ENCODE results near the gene NDUFA12. TPM values are rescaled to one million over a fixed set of nuclear protein-coding genes. Genes with fewer than 3 reads are reported as not detected.

NDUFA12 gene
- total and polyA plus RNA-seq, 9 of the 15 experiments (the other 6 are each of a cell fraction or from before 2014, with no cell fraction given) = 115 to 986 (median 283) TPM

GRCh38 chr12:94948232-94948810, 55.2 kb downstream of the NDUFA12 start:
- Histone ChIP-seq H3K27ac (ENCODE audit: extremely low read depth, low read depth, low read length) (no peak overlapping the region), H3K9ac (ENCODE audit: insufficient read depth in 1 of 2, low read depth in 2 of 2, low read length in 2 of 2) (no peak overlapping the region), H3K79me2 (ENCODE audit: control insufficient read depth, insufficient read depth, low read length) (no peaks in the 10 kb centered on the region), H4K20me1 (replicated peaks; ENCODE audit: control insufficient read depth, insufficient read depth, low read length) (no peaks in the 10 kb centered on the region), H3K9me3 (replicated peaks; ENCODE audit: control insufficient read depth, insufficient read depth, low read depth, low read length) (no peaks in the 10 kb centered on the region), H3K4me2 (ENCODE audit: insufficient read depth, low read length) (no peak overlapping the region), H3K27me3 (ENCODE audit: control insufficient read depth in 2 of 2, insufficient read depth in 2 of 2, low read length in 2 of 2) (peaks cover 5 to 7% of the 10 kb centered on the region in 2 experiments; a peak in 2 of 5 replicates), H3K4me1 (replicated peaks in 1 of 2; ENCODE audit: control insufficient read depth in 2 of 2, insufficient read depth in 2 of 2, low read length in 2 of 2) (peaks cover 0 to 2% of the 10 kb centered on the region in 2 experiments; a peak in 3 of 5 replicates), H2AFZ (ENCODE audit: low read depth, low read length) (peak overlapping the region; percentile 34; the same call in 1 of the 2 replicates), H3K9me1 (ENCODE audit: control insufficient read depth, insufficient read depth, low read length) (peaks cover 3% of the 10 kb centered on the region), H3K4me3 (no peak overlapping the region), H3K36me3 (ENCODE audit: control insufficient read depth, insufficient read depth, low read length) (no peaks in the 10 kb centered on the region)
- no peak for DNase-seq (ENCODE audit: extremely low read depth in 1 of 4, low spot score in 3 of 4)
- BruUV-seq (replicated peaks) = no TSS peak
- intact Hi-C loops (cut with micrococcal nuclease) = loop anchor here (1.0 kb wide), 1 partner anchor 19 kb away; no protein-coding TSS in a partner anchor
- ChIA-PET CTCF (ENCODE audit: low intra/inter-chr PET ratio) (no interaction called here), POLR2A (interaction anchor here (0.6 kb wide), 1 partner anchor 10 kb away, joined by 3 read pairs; no protein-coding TSS in a partner anchor)
- peak; percentile 62 for ATAC-seq
- no peak for FAIRE-seq
- 13% methylated on average over 6 of the region's 6 CpGs for WGBS (ENCODE audit: insufficient coverage, low coverage, missing lambda C conversion rate)
- TF ChIP-seq NFIC (IDR thresholded peaks at IDR 0.05) (peak; percentile 73), BCOR (IDR thresholded peaks at IDR 0.05) (no peak), ZNF197 (CRISPR knock-in tag; IDR thresholded peaks at IDR 0.05; ENCODE audit: low read depth) (no peak), MNT (conservative IDR thresholded peaks at IDR 0.05) (no peak)
- in situ Hi-C loops (cut with MboI) = no loop called here
